ENCODE results near the gene GNB1L. TPM values are rescaled to one million over a fixed set of nuclear protein-coding genes. Genes with fewer than 3 reads are reported as not detected.

Gene GNB1L
- total and polyA plus RNA-seq, 9 of the 15 experiments (the other 6 are each of a cell fraction or from before 2014, with no cell fraction given) = 0.56 to 50.5 (median 10.2) TPM

DNA sequence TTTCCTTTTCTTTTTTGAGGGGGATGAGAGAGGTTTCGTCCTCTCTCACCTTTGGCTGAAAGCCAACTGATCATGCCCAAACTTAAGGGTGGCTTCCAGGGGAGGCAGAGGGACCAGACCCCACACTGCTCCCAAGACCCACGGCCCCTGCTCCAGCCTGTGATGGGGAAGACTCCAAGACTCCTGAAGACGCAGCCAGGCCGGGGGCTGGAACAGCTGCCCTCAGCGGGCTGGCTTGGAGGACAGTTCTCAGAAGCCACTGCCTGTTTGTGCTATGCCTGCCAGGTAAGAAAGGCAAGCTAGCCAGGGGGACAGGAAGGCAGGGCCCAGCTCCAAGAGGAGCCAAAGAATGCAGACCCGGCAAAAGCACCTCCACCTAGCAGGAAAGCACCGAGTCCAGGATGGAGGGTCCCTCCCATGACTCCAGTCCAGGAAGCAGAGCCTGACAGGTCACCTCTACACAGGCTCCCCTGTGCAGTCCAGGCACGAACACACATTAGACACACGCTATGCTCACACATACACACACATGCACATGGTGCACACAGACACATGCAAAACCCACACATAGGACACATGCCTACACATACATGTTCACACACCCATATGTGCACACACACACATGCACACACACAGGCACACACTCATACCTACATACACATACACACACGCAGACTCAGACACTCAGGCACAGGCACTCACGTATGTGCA is 31.3 kb downstream of the GNB1L start (continued):
- TF ChIP-seq EHMT2 (IDR thresholded peaks at IDR 0.05) (peak; percentile 49; the same call in 1 of the 2 replicates), TARDBP (IDR thresholded peaks at IDR 0.05) (peak; percentile 78; the same call in 1 of the 2 replicates), BHLHE40 (IDR thresholded peaks at IDR 0.05; ENCODE audit: low read length) (no peak), MAFG (tag; conservative IDR thresholded peaks at IDR 0.05) (no peak), BCL6 (CRISPR knock-in tag; IDR thresholded peaks at IDR 0.05) (no peak), ZNF780A (CRISPR knock-in tag; IDR thresholded peaks at IDR 0.05) (no peak), SP2 (IDR thresholded peaks at IDR 0.05; ENCODE audit: extremely low read depth, low read depth, low read length, poor library complexity, severe bottlenecking) (no peak), PHTF2 (CRISPR knock-in tag; IDR thresholded peaks at IDR 0.05) (no peak), ZNF217 (CRISPR knock-in tag; IDR thresholded peaks at IDR 0.05) (no peak), PTRF (tag; IDR thresholded peaks at IDR 0.05) (no peak), DMBX1 (CRISPR knock-in tag; IDR thresholded peaks at IDR 0.05; ENCODE audit: borderline replicate concordance) (no peak)
- TF ChIP-seq, protein P1, sequence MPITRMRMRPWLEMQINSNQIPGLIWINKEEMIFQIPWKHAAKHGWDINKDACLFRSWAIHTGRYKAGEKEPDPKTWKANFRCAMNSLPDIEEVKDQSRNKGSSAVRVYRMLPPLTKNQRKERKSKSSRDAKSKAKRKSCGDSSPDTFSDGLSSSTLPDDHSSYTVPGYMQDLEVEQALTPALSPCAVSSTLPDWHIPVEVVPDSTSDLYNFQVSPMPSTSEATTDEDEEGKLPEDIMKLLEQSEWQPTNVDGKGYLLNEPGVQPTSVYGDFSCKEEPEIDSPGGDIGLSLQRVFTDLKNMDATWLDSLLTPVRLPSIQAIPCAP (CRISPR knock-in tag; IDR thresholded peaks at IDR 0.05; ENCODE audit: borderline replicate concordance) = no peak
- TF ChIP-seq, protein P2, sequence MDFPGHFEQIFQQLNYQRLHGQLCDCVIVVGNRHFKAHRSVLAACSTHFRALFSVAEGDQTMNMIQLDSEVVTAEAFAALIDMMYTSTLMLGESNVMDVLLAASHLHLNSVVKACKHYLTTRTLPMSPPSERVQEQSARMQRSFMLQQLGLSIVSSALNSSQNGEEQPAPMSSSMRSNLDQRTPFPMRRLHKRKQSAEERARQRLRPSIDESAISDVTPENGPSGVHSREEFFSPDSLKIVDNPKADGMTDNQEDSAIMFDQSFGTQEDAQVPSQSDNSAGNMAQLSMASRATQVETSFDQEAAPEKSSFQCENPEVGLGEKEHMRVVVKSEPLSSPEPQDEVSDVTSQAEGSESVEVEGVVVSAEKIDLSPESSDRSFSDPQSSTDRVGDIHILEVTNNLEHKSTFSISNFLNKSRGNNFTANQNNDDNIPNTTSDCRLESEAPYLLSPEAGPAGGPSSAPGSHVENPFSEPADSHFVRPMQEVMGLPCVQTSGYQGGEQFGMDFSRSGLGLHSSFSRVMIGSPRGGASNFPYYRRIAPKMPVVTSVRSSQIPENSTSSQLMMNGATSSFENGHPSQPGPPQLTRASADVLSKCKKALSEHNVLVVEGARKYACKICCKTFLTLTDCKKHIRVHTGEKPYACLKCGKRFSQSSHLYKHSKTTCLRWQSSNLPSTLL (IDR thresholded peaks at IDR 0.05) = peak; percentile 27; the same call in 1 of the 2 replicates
- TF ChIP-seq, protein P3, sequence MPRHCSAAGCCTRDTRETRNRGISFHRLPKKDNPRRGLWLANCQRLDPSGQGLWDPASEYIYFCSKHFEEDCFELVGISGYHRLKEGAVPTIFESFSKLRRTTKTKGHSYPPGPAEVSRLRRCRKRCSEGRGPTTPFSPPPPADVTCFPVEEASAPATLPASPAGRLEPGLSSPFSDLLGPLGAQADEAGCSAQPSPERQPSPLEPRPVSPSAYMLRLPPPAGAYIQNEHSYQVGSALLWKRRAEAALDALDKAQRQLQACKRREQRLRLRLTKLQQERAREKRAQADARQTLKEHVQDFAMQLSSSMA (CRISPR knock-in tag; IDR thresholded peaks at IDR 0.05) = no peak
- TF ChIP-seq, protein P4, sequence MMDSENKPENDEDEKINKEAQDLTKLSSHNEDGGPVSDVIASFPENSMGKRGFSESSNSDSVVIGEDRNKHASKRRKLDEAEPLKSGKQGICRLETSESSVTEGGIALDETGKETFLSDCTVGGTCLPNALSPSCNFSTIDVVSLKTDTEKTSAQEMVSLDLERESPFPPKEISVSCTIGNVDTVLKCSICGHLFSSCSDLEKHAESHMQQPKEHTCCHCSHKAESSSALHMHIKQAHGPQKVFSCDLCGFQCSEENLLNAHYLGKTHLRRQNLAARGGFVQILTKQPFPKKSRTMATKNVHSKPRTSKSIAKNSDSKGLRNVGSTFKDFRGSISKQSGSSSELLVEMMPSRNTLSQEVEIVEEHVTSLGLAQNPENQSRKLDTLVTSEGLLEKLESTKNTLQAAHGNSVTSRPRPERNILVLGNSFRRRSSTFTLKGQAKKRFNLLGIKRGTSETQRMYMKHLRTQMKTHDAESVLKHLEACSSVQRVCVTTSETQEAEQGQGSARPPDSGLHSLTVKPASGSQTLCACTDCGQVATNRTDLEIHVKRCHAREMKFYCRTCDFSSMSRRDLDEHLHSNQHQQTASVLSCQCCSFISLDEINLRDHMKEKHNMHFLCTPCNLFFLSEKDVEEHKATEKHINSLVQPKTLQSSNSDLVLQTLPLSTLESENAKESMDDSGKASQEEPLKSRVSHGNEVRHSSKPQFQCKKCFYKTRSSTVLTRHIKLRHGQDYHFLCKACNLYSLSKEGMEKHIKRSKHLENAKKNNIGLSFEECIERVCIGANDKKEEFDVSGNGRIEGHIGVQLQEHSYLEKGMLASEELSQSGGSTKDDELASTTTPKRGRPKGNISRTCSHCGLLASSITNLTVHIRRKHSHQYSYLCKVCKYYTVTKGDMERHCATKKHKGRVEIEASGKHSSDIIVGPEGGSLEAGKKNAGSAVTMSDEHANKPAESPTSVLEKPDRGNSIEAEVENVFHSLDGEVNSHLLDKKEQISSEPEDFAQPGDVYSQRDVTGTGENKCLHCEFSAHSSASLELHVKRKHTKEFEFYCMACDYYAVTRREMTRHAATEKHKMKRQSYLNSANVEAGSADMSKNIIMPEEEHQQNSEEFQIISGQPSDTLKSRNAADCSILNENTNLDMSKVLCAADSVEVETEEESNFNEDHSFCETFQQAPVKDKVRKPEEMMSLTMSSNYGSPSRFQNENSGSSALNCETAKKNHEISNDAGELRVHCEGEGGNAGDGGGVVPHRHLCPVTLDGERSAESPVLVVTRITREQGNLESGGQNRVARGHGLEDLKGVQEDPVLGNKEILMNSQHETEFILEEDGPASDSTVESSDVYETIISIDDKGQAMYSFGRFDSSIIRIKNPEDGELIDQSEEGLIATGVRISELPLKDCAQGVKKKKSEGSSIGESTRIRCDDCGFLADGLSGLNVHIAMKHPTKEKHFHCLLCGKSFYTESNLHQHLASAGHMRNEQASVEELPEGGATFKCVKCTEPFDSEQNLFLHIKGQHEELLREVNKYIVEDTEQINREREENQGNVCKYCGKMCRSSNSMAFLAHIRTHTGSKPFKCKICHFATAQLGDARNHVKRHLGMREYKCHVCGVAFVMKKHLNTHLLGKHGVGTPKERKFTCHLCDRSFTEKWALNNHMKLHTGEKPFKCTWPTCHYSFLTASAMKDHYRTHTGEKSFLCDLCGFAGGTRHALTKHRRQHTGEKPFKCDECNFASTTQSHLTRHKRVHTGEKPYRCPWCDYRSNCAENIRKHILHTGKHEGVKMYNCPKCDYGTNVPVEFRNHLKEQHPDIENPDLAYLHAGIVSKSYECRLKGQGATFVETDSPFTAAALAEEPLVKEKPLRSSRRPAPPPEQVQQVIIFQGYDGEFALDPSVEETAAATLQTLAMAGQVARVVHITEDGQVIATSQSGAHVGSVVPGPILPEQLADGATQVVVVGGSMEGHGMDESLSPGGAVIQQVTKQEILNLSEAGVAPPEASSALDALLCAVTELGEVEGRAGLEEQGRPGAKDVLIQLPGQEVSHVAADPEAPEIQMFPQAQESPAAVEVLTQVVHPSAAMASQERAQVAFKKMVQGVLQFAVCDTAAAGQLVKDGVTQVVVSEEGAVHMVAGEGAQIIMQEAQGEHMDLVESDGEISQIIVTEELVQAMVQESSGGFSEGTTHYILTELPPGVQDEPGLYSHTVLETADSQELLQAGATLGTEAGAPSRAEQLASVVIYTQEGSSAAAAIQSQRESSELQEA (IDR thresholded peaks at IDR 0.05; ENCODE audit: low read depth) = no peak
- TF ChIP-seq, protein P5, sequence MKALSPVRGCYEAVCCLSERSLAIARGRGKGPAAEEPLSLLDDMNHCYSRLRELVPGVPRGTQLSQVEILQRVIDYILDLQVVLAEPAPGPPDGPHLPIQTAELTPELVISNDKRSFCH (CRISPR knock-in tag; IDR thresholded peaks at IDR 0.05) = no peak
- TF ChIP-seq, protein P5 (tag; IDR thresholded peaks at IDR 0.05) = no peak
